CD14-positive monocyte (primary cell): ENCODE results near the gene KPNA5. TPM values are rescaled to one million over a fixed set of nuclear protein-coding genes. Genes with fewer than 3 reads are reported as not detected.

Source experiments
- DNase-seq, 3 donors: peaks; one replicate each; pipeline ENCODE4 v3.0.0-alpha.2; 2011 to 2022
- H2AFZ ChIP-seq: 2 replicates; pipeline ENCODE4 v1.6.0; 2012; ENCODE audit warnings: mild to moderate bottlenecking, low read depth, low read length, inconsistent platforms; ENCODE audit not compliant: insufficient read depth, poor library complexity, severe bottlenecking
- H3K27ac ChIP-seq, 2 donors: 1 replicate in 1 of 2; 2 replicates in 1 of 2; pipeline ENCODE4 v1.5.1; 2012 to 2013; ENCODE audit warnings: low read length in 2 of 2, control low read depth in 1 of 2, inconsistent platforms in 1 of 2, low read depth in 1 of 2, mild to moderate bottlenecking in 1 of 2
- H3K27me3 ChIP-seq, 2 donors: one replicate each; pipeline versions ENCODE4 v1.6.0 to v1.6.1; 2011 to 2013; ENCODE audit warnings: low read length in 2 of 2; ENCODE audit not compliant: control insufficient read depth in 2 of 2, insufficient read depth in 2 of 2
- H3K36me3 ChIP-seq, 2 donors: replicated peaks in 1 of 2; 1 replicate in 1 of 2; 2 replicates in 1 of 2; pipeline versions ENCODE4 v1.5.1 to v1.6.1; 2012 to 2013; ENCODE audit warnings: low read length in 2 of 2, control low read depth in 1 of 2, inconsistent platforms in 1 of 2, mild to moderate bottlenecking in 1 of 2; ENCODE audit not compliant: insufficient read depth in 2 of 2, control insufficient read depth in 1 of 2
- H3K4me1 ChIP-seq, 2 donors: 1 replicate in 1 of 2; 2 replicates in 1 of 2; pipeline versions ENCODE4 v1.5.1 to v1.6.1; 2012 to 2013; ENCODE audit warnings: low read length in 2 of 2, control low read depth in 1 of 2, inconsistent platforms in 1 of 2, mild to moderate bottlenecking in 1 of 2, moderate library complexity in 1 of 2; ENCODE audit not compliant: insufficient read depth in 2 of 2, control insufficient read depth in 1 of 2
- H3K4me2 ChIP-seq: replicated peaks from 2 replicates; pipeline ENCODE3; 2012; ENCODE audit warnings: low read length, moderate library complexity, mild to moderate bottlenecking; ENCODE audit not compliant: poor library complexity, severe bottlenecking; ENCODE audit errors: extremely low read depth
- H3K4me3 ChIP-seq, 3 experiments: fragments of 200-600 bp in 1 of 3; sonication (generic) in 1 of 3; replicated peaks in 1 of 3; 1 replicate in 2 of 3; 2 replicates in 1 of 3; pipeline ENCODE4 v1.5.1; 2011 to 2013; ENCODE audit warnings: low read length in 3 of 3, mild to moderate bottlenecking in 3 of 3, control low read depth in 2 of 3, low read depth in 2 of 3, inconsistent platforms in 1 of 3, moderate library complexity in 1 of 3
- H3K79me2 ChIP-seq: 2 replicates; pipeline ENCODE4 v1.6.0; 2012; ENCODE audit warnings: mild to moderate bottlenecking, control low read depth, inconsistent platforms, low read length, moderate library complexity; ENCODE audit not compliant: insufficient read depth
- H3K9ac ChIP-seq: 2 replicates; pipeline ENCODE4 v1.6.0; 2017; ENCODE audit warnings: low read length, mild to moderate bottlenecking; ENCODE audit not compliant: insufficient read depth, poor library complexity, severe bottlenecking
- H3K9me3 ChIP-seq, 2 donors: replicated peaks in 1 of 2; 1 replicate in 1 of 2; 2 replicates in 1 of 2; pipeline versions ENCODE4 v1.5.1 to v1.6.1; 2012 to 2013; ENCODE audit warnings: low read length in 2 of 2, control low read depth in 1 of 2; ENCODE audit not compliant: control insufficient read depth in 1 of 2, insufficient read depth in 1 of 2
- H4K20me1 ChIP-seq: 2 replicates; pipeline ENCODE4 v1.6.0; 2012; ENCODE audit warnings: mild to moderate bottlenecking, low read length, control low read depth, moderate library complexity; ENCODE audit not compliant: insufficient read depth
- H3K27ac Mint-ChIP-seq, 7 donors: one replicate each; pipeline ENCODE4 v1.8.0; 2020; ENCODE audit warnings: mild to moderate bottlenecking in 7 of 7, mixed read lengths in 7 of 7, moderate library complexity in 6 of 7, inconsistent platforms in 2 of 7
- H3K27me3 Mint-ChIP-seq, 3 donors: one replicate each; pipeline ENCODE4 v1.8.0; 2021 to 2022; ENCODE audit warnings: low read depth in 3 of 3, mild to moderate bottlenecking in 3 of 3, mixed read lengths in 3 of 3, moderate library complexity in 3 of 3, inconsistent platforms in 1 of 3
- H3K36me3 Mint-ChIP-seq, 2 donors: one replicate each; pipeline ENCODE4 v1.8.0; 2020; ENCODE audit warnings: mixed read lengths in 2 of 2, inconsistent platforms in 1 of 2, mild to moderate bottlenecking in 1 of 2
- H3K4me1 Mint-ChIP-seq: one replicate; pipeline ENCODE4 v1.8.0; 2020; ENCODE audit warnings: mild to moderate bottlenecking, mixed read lengths
- H3K4me3 Mint-ChIP-seq, 2 donors: one replicate each; pipeline ENCODE4 v1.8.0; 2020; ENCODE audit warnings: mild to moderate bottlenecking in 2 of 2, mixed read lengths in 2 of 2, moderate library complexity in 1 of 2
- H3K9me3 Mint-ChIP-seq, 7 donors: one replicate each; pipeline ENCODE4 v1.8.0; 2020 to 2022; ENCODE audit warnings: mixed read lengths in 7 of 7, mild to moderate bottlenecking in 6 of 7, moderate library complexity in 6 of 7, inconsistent platforms in 2 of 7
- CTCF ChIP-seq: fragments of 200-600 bp; IDR thresholded peaks from one replicate; pipeline ENCODE4 v1.8.0; 2022; ENCODE audit warnings: antibody characterized with exemption, mild to moderate bottlenecking
- WGBS: methylation state at CpG from one replicate; pipeline ENCODE4 v1.1.5; 2013; ENCODE audit warnings: missing lambda C conversion rate; ENCODE audit not compliant: insufficient coverage; 5-methylcytosine and 5-hydroxymethylcytosine counted together
- intact Hi-C, 2 donors: fragments of 100-400 bp; cut with micrococcal nuclease; formaldehyde crosslinking; loops; one replicate each; pipeline versions ENCODE4 v1.15.0 to v1.15.1; 2023
- polyA plus RNA-seq, 3 donors: library from polyadenylated mRNA; depleted of rRNA in 1 of 3; unstranded in 2 of 3; stranded (reverse) in 1 of 3; fragments of 300-500 nt in 2 of 3; fragments of >200 nt in 1 of 3; fragmentation: Illumina TruSeq in 2 of 3; gene quantifications; 1 replicate in 2 of 3; 2 replicates in 1 of 3; pipeline ENCODE4 v1.2.3, GENCODE V29; 2012 to 2021

Gene KPNA5
- polyA plus RNA-seq, 3 donors: 1.7 to 2.9 (median 2.3) TPM

GRCh38 chr6:116649129-116649528 is 31.9 kb upstream of the KPNA5 start:
- Mint-ChIP-seq H3K4me1 (peaks cover 5% of the 10 kb centered on the region), H3K27ac (no peak overlapping the region), H3K36me3 (peaks cover 52 to 57% of the 10 kb centered on the region in 2 donors), H3K27me3 (no peaks in the 10 kb centered on the region), H3K4me3 (no peak overlapping the region), H3K9me3 (peaks cover 0 to 2% (median 0%) of the 10 kb centered on the region in 7 donors)
- intact Hi-C loops: no loop called here
- Histone ChIP-seq H3K27ac (no peak overlapping the region), H3K4me3 (no peak overlapping the region), H2AFZ (no peak overlapping the region), H4K20me1 (no peaks in the 10 kb centered on the region), H3K79me2 (peaks cover 3% of the 10 kb centered on the region), H3K4me1 (no peaks in the 10 kb centered on the region), H3K9me3 (no peaks in the 10 kb centered on the region), H3K27me3 (no peaks in the 10 kb centered on the region), H3K9ac (no peak overlapping the region), H3K36me3 (peaks cover 39 to 86% of the 10 kb centered on the region in 2 donors), H3K4me2 (no peak overlapping the region)
- TF ChIP-seq CTCF: no peak
- no CpG with 5 or more reads among the region's 3 CpGs for WGBS
- no peak for DNase-seq

- Mint-ChIP-seq H3K4me1 (peaks cover 5% of the 10 kb centered on the region), H3K27ac (peak overlapping the region in 2 of 7 donors; percentile 38 to 70), H3K9me3 (no peaks in the 10 kb centered on the region), H3K36me3 (peaks cover 64 to 76% of the 10 kb centered on the region in 2 donors), H3K4me3 (no peak overlapping the region), H3K27me3 (no peaks in the 10 kb centered on the region)
- 80% methylated on average over 2 of the region's 4 CpGs for WGBS
- no peaks in the 10 kb centered on the region for H3K27me3 ChIP-seq
- H3K27ac ChIP-seq: no peak overlapping the region
- no peak for TF ChIP-seq CTCF
- H4K20me1 ChIP-seq: no peaks in the 10 kb centered on the region
- H3K4me1 ChIP-seq: no peaks in the 10 kb centered on the region
- H3K9ac ChIP-seq: no peak overlapping the region
- intact Hi-C loops: no loop called here
- H2AFZ ChIP-seq: no peak overlapping the region
- peaks cover 3% of the 10 kb centered on the region for H3K79me2 ChIP-seq
- no peaks in the 10 kb centered on the region for H3K9me3 ChIP-seq
- no peak overlapping the region for H3K4me3 ChIP-seq
- peaks cover 56 to 98% of the 10 kb centered on the region in 2 donors for H3K36me3 ChIP-seq
- H3K4me2 ChIP-seq: no peak overlapping the region
- no peak for DNase-seq
These were observed 29.1 kb upstream of the KPNA5 start for GRCh38 chr6:116651916-116652315.
